ENCODE data around the gene SPRR5. TPM values are rescaled to one million over a fixed set of nuclear protein-coding genes. Genes with fewer than 3 reads are reported as not detected.

Gene SPRR5
- total RNA-seq, 1 experiment from 2014 or later = not detected

DNA sequence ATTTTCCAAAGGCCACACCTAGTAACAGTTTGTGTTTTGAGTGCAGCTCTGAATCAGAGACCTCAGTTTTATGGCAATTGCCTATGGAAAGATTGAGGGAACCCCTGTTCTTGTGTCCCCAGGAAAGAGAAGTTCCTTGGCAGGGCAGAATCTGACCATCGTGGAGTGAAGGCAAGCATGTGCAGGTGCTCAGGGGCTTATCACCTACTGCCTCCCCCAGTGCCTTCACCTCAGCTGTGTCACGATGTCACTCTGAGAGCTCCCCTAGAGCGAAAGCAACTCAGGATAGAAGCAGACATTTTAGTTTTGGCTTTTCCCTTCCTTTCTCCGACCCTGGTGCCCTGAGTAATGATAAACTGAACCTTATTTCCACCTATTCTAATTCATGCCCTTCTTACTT is 35.1 kb downstream of the SPRR5 start:
- H3K4me1 Mint-ChIP-seq (ENCODE audit: low read depth, unreplicated experiment) = no peaks in the 10 kb centered on the region
- intact Hi-C loops (cut with micrococcal nuclease; ENCODE audit: unreplicated experiment) = no loop called here
- H3K4me3 Mint-ChIP-seq (ENCODE audit: unreplicated experiment) = no peak overlapping the region
- peaks cover 23% of the 10 kb centered on the region for H3K27me3 Mint-ChIP-seq (ENCODE audit: insufficient read depth, unreplicated experiment)
- H3K9me3 Mint-ChIP-seq (ENCODE audit: unreplicated experiment) = no peaks in the 10 kb centered on the region
- DNase-seq = no peak
- no peak overlapping the region for H3K27ac Mint-ChIP-seq (ENCODE audit: unreplicated experiment)
- Histone ChIP-seq H3K36me3 (ENCODE audit: control insufficient read depth, insufficient read depth, low read length) (no peaks in the 10 kb centered on the region), H3K27me3 (replicated peaks; ENCODE audit: control insufficient read depth, insufficient read depth, low read length) (peaks cover 2% of the 10 kb centered on the region; the same call in 1 of the 2 replicates), H3K4me1 (no peaks in the 10 kb centered on the region), H3K4me3 (ENCODE audit: low read depth, low read length) (no peak overlapping the region), H3K9me3 (no peaks in the 10 kb centered on the region)
- ChIA-PET POLR2A (no interaction called here), CTCF (no interaction called here)
- H3K36me3 Mint-ChIP-seq (ENCODE audit: insufficient read depth, unreplicated experiment) = no peaks in the 10 kb centered on the region
- no TSS peak for BruUV-seq (replicated peaks)
- TF ChIP-seq, protein P1, sequence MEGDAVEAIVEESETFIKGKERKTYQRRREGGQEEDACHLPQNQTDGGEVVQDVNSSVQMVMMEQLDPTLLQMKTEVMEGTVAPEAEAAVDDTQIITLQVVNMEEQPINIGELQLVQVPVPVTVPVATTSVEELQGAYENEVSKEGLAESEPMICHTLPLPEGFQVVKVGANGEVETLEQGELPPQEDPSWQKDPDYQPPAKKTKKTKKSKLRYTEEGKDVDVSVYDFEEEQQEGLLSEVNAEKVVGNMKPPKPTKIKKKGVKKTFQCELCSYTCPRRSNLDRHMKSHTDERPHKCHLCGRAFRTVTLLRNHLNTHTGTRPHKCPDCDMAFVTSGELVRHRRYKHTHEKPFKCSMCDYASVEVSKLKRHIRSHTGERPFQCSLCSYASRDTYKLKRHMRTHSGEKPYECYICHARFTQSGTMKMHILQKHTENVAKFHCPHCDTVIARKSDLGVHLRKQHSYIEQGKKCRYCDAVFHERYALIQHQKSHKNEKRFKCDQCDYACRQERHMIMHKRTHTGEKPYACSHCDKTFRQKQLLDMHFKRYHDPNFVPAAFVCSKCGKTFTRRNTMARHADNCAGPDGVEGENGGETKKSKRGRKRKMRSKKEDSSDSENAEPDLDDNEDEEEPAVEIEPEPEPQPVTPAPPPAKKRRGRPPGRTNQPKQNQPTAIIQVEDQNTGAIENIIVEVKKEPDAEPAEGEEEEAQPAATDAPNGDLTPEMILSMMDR (IDR thresholded peaks at IDR 0.05; ENCODE audit: insufficient read depth in 1 of 2, low read depth in 1 of 2, low read length in 1 of 2, severe bottlenecking in 1 of 2, unreplicated experiment in 1 of 2) = no peak

DNA sequence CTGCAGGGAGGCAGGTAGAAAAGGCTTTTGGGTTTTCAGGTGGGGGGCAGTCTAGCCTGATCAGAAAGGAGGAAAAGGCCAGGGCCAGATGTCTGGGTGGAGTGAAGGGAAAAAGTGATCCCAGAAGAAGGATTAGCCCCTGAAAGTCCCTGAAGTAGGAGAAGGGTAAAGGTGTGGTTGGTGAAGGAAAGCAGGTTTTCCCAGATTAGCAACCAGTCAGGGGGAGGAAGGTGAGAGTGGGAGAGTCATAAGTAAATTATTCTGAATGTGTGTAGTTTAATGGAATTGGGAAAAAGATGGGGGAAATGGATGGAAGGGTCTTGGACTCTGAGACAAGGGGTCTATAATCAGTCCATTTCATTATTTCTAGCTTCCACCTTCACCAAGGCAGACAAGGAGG is 36.2 kb downstream of the SPRR5 start:
- CTCF ChIA-PET = no interaction called here

DNA sequence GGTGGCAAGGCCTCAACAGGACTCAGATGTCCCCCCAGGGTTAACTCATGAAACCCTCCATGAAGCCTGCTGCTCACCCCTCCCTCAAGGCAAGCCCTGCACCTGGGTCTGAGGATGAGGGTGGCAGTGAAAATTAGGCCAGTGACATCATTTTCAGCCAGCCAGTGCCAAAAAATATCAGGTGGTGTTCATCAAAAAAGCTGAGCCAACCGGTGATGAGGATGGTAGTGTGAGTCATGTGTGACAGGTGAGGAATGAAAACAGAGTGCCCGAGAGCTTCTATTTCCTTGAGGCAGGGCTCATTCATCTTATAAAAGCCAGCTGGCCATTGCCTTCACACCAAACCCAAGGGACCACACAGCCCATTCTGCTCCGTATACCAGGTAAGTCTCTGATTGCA is 36.7 kb downstream of the SPRR5 start, which contains the start of gene SPRR1A:
Gene SPRR1A, plus strand, starts transcription at position 339 of the 400 bp plus-strand sequence. CDS start 1,150 bp downstream, outside the sequence.
- intact Hi-C loops (cut with micrococcal nuclease; ENCODE audit: unreplicated experiment) = no loop called here
- CTCF ChIA-PET = no interaction called here
- no TSS peak for BruUV-seq (replicated peaks)
- Histone ChIP-seq H3K27me3 (replicated peaks; ENCODE audit: control insufficient read depth, insufficient read depth, low read length) (peaks cover 2% of the 10 kb centered on the region; the same call in 1 of the 2 replicates), H3K4me1 (no peaks in the 10 kb centered on the region), H3K36me3 (ENCODE audit: control insufficient read depth, insufficient read depth, low read length) (no peaks in the 10 kb centered on the region), H3K9me3 (peaks cover 5% of the 10 kb centered on the region; the same call in 1 of the 2 replicates), H3K4me3 (ENCODE audit: low read depth, low read length) (no peak within 1 kb of the TSS)
- H3K36me3 Mint-ChIP-seq (ENCODE audit: insufficient read depth, unreplicated experiment) = no peaks in the 10 kb centered on the region
- POLR2A ChIA-PET = interaction anchor here (0.6 kb wide), 1 partner anchor 744 kb away, joined by 4 read pairs; the partner anchor contains the start of gene INTS3
- DNase-seq = no peak
- H3K4me1 Mint-ChIP-seq (ENCODE audit: low read depth, unreplicated experiment) = no peaks in the 10 kb centered on the region
- H3K9me3 Mint-ChIP-seq (ENCODE audit: unreplicated experiment) = no peaks in the 10 kb centered on the region
- TF ChIP-seq, protein P1 (IDR thresholded peaks at IDR 0.05; ENCODE audit: insufficient read depth in 1 of 2, low read depth in 1 of 2, low read length in 1 of 2, severe bottlenecking in 1 of 2, unreplicated experiment in 1 of 2) = no peak
- H3K27me3 Mint-ChIP-seq (ENCODE audit: insufficient read depth, unreplicated experiment) = peaks cover 23% of the 10 kb centered on the region
- no peak within 1 kb of the TSS for H3K4me3 Mint-ChIP-seq (ENCODE audit: unreplicated experiment)
- no peak within 1 kb of the TSS for H3K27ac Mint-ChIP-seq (ENCODE audit: unreplicated experiment)

More for the DNA sequence above, 36.2 kb downstream of the SPRR5 start:
- H3K4me1 Mint-ChIP-seq (ENCODE audit: low read depth, unreplicated experiment) = no peaks in the 10 kb centered on the region
- TF ChIP-seq, protein P1 (IDR thresholded peaks at IDR 0.05; ENCODE audit: insufficient read depth in 1 of 2, low read depth in 1 of 2, low read length in 1 of 2, severe bottlenecking in 1 of 2, unreplicated experiment in 1 of 2) = no peak
- Histone ChIP-seq H3K27me3 (replicated peaks; ENCODE audit: control insufficient read depth, insufficient read depth, low read length) (peaks cover 2% of the 10 kb centered on the region; the same call in 1 of the 2 replicates), H3K4me3 (ENCODE audit: low read depth, low read length) (no peak overlapping the region), H3K9me3 (peaks cover 3% of the 10 kb centered on the region; the same call in 1 of the 2 replicates), H3K4me1 (no peaks in the 10 kb centered on the region), H3K36me3 (ENCODE audit: control insufficient read depth, insufficient read depth, low read length) (no peaks in the 10 kb centered on the region)
- no peaks in the 10 kb centered on the region for H3K36me3 Mint-ChIP-seq (ENCODE audit: insufficient read depth, unreplicated experiment)
- H3K4me3 Mint-ChIP-seq (ENCODE audit: unreplicated experiment) = no peak overlapping the region
- BruUV-seq (replicated peaks) = no TSS peak
- intact Hi-C loops (cut with micrococcal nuclease; ENCODE audit: unreplicated experiment) = no loop called here
- H3K27me3 Mint-ChIP-seq (ENCODE audit: insufficient read depth, unreplicated experiment) = peaks cover 23% of the 10 kb centered on the region
- H3K27ac Mint-ChIP-seq (ENCODE audit: unreplicated experiment) = no peak overlapping the region
- H3K9me3 Mint-ChIP-seq (ENCODE audit: unreplicated experiment) = no peaks in the 10 kb centered on the region
- DNase-seq = no peak
- POLR2A ChIA-PET = interaction anchor here (0.6 kb wide), 1 partner anchor 744 kb away, joined by 4 read pairs; the partner anchor contains the start of gene INTS3

All from Caco-2 (cell line).